WERI-Rb-1 (cell line): ENCODE measurements around the gene VASH1.
"Not testable (repeated sequence)": the region's sequence is repeated elsewhere in the genome, so short reads cannot be mapped to it uniquely, and the experiment has no call there.

Experiments used
- DNase-seq: peaks from one replicate; pipeline ENCODE4 v3.0.0-alpha.2; 2020
- H3K27ac ChIP-seq: fragments of 250-450 bp; sonication (Bioruptor Pico); 2 replicates; pipeline ENCODE4 v1.5.1; 2020; ENCODE audit warnings: mild to moderate bottlenecking, moderate library complexity
- H3K27me3 ChIP-seq: fragments of 250-450 bp; sonication (Bioruptor Pico); 2 replicates; pipeline ENCODE4 v1.5.1; 2021; ENCODE audit warnings: mild to moderate bottlenecking, low read depth, moderate library complexity; ENCODE audit not compliant: insufficient read depth, severe bottlenecking
- H3K36me3 ChIP-seq: fragments of 250-450 bp; sonication (Bioruptor Pico); 2 replicates; pipeline ENCODE4 v1.5.1; 2020; ENCODE audit warnings: mild to moderate bottlenecking, moderate library complexity
- H3K4me3 ChIP-seq: 2 replicates; pipeline ENCODE4 v1.5.1; 2011; ENCODE audit warnings: low read depth, mild to moderate bottlenecking, control low read depth, low read length
- H3K9me3 ChIP-seq: fragments of 250-450 bp; sonication (Bioruptor Pico); 2 replicates; pipeline ENCODE4 v1.5.1; 2021; ENCODE audit warnings: mild to moderate bottlenecking, moderate library complexity; ENCODE audit not compliant: severe bottlenecking
- CTCF ChIP-seq: IDR thresholded peaks from 2 replicates; pipeline ENCODE4 v1.5.1; 2011; ENCODE audit warnings: low read depth, mild to moderate bottlenecking, control low read depth, inconsistent platforms, low read length

The VASH1 gene

DNA sequence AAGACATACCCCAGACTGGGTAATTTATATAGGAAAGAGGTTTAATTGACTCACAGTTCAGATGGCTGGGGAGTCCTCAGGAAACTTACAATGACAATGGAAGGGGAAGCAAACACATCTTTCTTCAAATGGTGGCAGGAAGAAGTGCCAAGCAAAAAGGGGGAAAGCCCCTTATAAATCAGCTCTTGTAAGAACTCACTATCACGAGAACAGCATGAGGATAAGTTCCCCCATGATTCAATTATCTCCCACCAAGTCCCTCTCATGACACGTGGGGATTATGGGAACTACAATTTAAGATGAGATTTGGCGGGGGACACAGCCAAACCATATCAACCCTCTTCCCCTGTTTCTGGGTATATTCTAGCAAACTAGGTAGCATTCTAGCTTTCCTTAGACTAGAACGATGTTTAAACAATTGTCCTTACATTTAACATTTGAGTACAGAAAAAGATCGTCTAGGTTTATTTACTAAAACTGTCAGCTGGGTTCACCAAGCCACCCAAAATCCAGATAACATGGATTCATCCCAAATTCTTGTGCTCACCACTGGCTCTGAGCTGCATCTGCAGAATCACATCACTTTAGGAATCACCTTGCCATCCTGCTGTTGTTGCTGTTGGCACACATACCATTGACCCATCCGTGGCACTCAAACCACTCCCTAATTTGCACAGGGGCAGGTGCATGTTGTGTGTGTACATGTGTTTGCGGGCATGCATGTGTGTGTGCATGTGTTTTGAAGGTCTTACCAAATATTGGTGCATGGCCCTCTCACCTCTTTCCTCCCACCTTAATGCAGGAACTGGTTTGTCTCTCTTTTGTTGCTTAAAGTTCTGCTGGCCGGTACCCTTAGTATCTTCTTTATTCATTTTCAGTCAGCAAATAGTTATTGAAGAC, 36.4 kb upstream of the VASH1 start:
- Histone ChIP-seq H3K9me3 (no peaks in the 10 kb centered on the region), H3K36me3 (no peaks in the 10 kb centered on the region), H3K27me3 (no peaks in the 10 kb centered on the region), H3K27ac (no peak overlapping the region), H3K4me3 (no peak overlapping the region)
- DNase-seq = no peak
- TF ChIP-seq CTCF = no peak

- TF ChIP-seq CTCF = no peak
- Histone ChIP-seq H3K4me3 (no peak overlapping the region), H3K27ac (no peak overlapping the region), H3K27me3 (no peaks in the 10 kb centered on the region), H3K9me3 (no peaks in the 10 kb centered on the region), H3K36me3 (no peaks in the 10 kb centered on the region)
- no peak for DNase-seq
These were observed 34.7 kb upstream of the VASH1 start for GRCh38 chr14:76726551-76726970.

DNA sequence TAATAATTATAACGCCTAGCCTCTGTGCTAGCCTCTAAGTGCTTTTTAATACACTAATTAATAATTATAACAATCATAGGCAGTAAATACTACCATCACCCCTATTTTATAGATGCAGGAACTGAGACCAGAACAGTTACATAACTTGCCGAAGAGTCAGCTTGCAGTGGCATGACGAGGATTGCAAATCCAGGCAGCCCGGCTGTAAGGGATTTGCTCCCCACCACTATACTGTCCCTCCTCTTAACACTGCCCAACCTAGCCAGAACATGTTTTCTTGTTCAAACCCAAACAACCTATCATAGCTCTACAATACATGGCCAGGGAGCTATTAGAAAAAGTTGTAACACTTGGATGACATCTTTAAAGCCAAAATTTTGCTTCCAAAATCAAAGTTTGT, 33.9 kb upstream of the VASH1 start:
- Histone ChIP-seq H3K27me3 (no peaks in the 10 kb centered on the region), H3K9me3 (no peaks in the 10 kb centered on the region), H3K36me3 (no peaks in the 10 kb centered on the region), H3K4me3 (no peak overlapping the region), H3K27ac (no peak overlapping the region)
- DNase-seq = no peak
- no peak for TF ChIP-seq CTCF

GRCh38 chr14:76727901-76728300, 33.4 kb upstream of the VASH1 start:
- H3K27ac ChIP-seq = no peak overlapping the region
- no peak for DNase-seq
- TF ChIP-seq CTCF = no peak
- no peaks in the 10 kb centered on the region for H3K27me3 ChIP-seq
- H3K4me3 ChIP-seq = no peak overlapping the region
- no peaks in the 10 kb centered on the region for H3K36me3 ChIP-seq
- no peaks in the 10 kb centered on the region for H3K9me3 ChIP-seq

GRCh38 chr14:76729258-76729657, 32.0 kb upstream of the VASH1 start:
- H3K9me3 ChIP-seq = no peaks in the 10 kb centered on the region
- no peak overlapping the region for H3K27ac ChIP-seq
- no peak for TF ChIP-seq CTCF
- no peak for DNase-seq
- H3K4me3 ChIP-seq = no peak overlapping the region
- H3K36me3 ChIP-seq = no peaks in the 10 kb centered on the region
- H3K27me3 ChIP-seq = no peaks in the 10 kb centered on the region

- no peaks in the 10 kb centered on the region for H3K27me3 ChIP-seq
- no peak overlapping the region for H3K27ac ChIP-seq
- TF ChIP-seq CTCF = no peak
- H3K9me3 ChIP-seq = no peaks in the 10 kb centered on the region
- no peak for DNase-seq
- H3K36me3 ChIP-seq = no peaks in the 10 kb centered on the region
- H3K4me3 ChIP-seq = no peak overlapping the region
These were observed 31.2 kb upstream of the VASH1 start for GRCh38 chr14:76729953-76730505.

GRCh38 chr14:76734501-76734900, 26.8 kb upstream of the VASH1 start:
- not testable (repeated sequence) for H3K4me3 ChIP-seq, DNase-seq, H3K9me3 ChIP-seq, H3K27ac ChIP-seq, H3K36me3 ChIP-seq, H3K27me3 ChIP-seq
